HG03378 (cell line): ENCODE measurements around the gene SIGLEC15.
"Not testable (repeated sequence)": the region's sequence is repeated elsewhere in the genome, so short reads cannot be mapped to it uniquely, and the experiment has no call there.

Experiments used
- ATAC-seq: cut with Tn5 transposase; IDR thresholded peaks from one replicate; pipeline ENCODE4 v1.9.1; 2021; ENCODE audit warnings: mild to moderate bottlenecking, moderate library complexity; ENCODE audit not compliant: unreplicated experiment

The SIGLEC15 gene

DNA sequence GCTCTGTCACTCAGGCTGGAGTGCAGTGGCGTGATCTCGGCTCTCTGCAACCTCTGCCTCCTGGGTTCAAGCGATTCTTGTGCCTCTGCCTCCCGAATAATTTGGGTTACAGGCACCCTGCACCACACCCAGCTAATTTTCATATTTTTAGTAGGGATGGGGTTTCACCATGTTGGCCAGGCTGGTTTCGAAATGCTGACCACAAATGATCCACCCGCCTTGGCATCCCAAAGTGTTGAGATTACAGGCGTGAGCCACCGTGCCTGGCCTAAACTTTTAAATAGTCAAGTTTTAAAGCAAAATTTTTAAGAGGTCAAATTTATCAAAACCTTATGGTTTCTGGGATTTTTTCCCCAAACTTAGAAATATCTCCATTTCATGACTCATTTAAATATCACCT lies 6.7 kb upstream of the SIGLEC15 start:
- not testable (repeated sequence) for ATAC-seq

DNA sequence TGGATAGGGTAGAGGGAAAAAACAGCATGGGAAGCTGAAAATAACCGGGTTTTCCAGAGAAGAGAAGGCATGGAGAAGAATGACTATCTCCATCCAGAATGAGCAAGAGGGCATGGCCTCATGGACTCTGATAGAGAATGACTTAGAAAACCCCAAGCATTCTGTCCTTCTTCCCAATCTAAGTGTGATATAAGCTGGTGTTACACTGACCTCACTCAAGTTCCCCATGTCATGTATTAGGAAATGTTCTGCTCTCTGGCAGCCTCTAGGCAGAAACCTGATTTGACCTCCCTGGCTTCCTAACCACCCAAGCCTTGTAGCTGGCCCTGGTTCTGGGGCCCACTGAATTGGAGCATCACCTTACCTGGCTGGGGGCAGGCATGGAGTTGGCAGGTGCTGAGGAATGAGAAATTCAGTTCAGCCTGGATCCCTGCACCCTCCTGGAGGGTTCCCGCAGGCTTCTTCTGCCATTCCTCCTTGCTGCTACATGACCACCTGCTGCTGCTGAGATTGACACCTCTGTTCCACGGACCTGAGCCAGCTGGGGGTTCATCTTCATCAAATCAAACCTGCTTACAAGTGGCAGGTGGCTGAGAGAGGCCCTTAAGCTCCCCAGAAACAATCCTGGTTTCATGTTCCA lies 5.2 kb upstream of the SIGLEC15 start:
- ATAC-seq: no peak

DNA sequence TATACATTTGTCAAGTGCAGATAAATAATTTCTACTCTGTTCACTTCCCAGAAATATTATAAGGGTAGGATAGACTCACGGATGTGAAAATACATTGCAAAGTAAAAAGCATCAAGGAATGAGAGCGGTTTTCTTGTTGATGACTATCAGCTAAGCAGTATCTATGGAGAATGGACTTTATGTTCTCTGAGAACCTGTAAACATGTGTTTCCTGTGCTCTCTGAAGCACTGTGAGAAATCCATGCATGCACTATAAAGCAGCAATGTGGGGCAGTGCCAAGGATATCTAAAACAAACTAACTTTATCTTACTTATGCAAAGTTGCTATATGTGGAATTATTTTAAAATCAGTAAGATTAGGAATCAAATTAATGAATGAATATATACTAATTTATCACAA lies 4.4 kb upstream of the SIGLEC15 start:
- ATAC-seq: no peak

DNA sequence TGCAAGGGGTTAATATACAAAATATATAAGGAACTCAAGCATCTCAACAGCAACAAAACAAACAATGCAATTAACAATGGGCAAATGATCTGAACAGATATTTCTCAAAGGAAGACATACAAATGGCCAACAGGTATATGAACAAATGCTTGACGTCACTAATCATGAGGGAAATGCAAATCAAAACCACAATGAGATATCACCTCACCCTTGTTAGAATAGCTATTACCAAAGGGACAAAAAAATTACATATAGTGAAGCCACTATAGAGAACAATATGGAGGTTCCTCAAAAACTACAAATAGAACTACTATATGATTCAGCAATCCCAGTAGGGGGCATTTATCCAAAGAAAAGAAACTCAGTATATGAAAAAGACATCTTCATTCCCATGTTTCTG lies 3.8 kb upstream of the SIGLEC15 start:
- ATAC-seq: no peak

DNA sequence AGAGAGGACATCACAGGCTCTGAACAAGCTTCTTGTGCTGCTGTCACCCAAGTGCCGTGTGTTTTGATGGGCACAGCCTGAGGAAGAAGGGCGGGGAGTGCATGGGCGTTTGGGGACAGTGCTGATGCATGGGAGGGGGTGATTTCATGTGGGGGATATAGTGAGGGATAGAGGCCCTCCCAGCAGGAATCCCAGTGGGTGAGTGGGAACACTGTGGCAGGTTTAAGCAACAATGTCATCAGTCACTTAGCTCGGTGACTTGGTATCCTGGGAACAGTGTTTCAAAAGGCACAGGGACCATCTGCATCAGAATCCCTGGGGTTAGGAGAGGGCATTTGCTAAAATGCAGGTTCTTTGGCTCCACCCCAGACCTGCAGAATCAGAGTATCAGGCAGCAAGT lies 609 bp downstream of the SIGLEC15 start:
- no peak for ATAC-seq

DNA sequence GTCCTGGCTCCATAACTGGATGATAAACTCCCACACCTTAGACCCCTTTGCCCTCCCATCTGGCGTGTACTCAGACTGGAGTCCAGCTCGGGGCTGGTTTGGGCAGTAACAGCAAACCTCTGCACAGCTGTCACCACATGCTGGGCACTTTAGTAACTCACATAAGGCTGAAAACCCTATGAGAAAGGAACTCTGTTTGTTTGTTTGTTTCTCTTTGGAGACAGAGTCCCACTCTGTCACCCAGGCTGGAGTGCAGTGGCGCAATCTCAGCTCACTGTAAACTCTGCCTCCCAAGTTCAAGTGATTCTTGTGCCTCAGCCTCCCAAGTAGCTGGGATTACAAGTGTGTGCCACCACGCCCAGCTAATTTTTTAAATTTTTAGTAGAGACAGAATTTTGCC lies 1.2 kb downstream of the SIGLEC15 start:
- ATAC-seq: not testable (repeated sequence)

DNA sequence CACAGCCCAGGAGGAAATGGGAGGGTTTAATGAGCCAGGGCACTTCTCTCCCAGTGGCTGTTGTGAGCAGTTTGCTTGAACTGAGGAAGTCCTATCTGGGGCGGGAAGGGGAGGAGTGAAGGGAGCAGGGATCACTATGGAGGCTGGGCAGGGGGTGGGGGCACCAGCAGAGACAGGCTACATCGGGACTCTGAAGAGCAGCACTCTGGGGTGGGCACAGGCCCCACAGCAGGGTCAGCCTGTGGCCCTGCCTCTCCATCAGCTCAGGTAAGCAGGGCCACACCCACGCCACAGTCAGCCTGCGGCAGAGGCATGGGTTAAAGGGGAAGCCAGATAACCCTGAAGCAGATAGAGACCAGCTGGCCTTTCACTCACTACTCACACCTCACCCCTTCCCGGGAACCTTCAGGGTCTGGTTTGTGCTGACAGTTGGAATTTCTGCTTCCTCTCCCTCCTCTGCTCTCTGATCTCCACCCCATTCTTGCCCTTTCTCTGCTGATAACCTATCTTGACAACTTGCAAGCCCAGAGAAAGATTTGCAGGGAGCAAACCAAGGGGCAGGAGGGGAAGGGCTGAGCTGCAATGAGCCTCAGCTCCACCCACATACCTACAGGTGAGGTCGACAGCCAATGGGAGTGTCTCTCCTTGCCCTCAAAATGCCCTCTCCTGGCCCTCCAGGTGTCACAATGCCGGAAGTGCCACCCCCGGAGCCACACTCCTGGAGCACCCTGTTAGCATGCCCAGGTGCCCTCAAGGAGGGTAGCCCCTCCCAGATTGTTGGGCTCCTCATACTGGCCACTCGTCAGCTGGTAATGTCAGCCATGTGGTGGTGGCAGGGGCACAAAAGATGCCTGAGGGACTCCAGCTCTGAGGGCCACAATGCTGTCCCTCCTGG lies 3.7 kb downstream of the SIGLEC15 start:
- ATAC-seq: no peak

DNA sequence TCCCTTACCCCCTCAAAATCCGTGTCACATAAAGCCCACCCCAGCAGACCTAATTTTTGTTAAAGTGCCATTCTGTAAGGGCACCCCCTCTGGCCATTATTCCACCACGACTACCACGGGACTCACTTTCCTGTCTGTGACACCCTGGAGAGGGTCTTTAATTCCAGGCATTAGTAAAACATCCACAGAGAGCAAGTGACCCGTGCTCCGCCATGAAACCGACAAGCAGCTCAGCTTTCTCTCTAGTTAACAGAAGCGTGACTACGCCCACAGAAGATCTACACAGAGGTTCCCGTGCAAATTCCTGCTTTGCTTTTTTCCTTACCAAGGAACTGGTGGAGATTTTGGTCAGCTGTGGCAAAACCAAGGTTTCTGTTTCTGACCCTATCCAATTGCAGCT lies 4.4 kb downstream of the SIGLEC15 start:
- ATAC-seq: no peak

DNA sequence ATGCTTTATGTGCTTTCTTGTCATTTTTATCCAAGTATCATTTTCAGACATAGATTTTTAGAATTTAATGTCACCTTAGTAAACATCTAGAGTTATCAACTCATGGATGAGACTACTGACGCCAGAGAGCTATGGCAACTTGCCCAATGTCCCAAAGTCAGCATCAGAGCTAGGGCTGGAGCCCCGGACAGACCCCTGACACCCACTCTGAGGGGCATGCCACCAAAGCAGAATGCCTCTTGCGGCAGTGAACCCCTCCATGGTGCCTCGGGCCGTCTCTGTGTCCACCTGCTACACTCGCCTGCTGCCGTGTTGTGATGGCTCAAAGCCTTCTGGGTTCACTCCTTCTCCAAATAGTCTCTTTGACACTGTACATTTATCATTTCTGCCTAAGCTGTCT lies 5.4 kb downstream of the SIGLEC15 start:
- ATAC-seq: no peak

DNA sequence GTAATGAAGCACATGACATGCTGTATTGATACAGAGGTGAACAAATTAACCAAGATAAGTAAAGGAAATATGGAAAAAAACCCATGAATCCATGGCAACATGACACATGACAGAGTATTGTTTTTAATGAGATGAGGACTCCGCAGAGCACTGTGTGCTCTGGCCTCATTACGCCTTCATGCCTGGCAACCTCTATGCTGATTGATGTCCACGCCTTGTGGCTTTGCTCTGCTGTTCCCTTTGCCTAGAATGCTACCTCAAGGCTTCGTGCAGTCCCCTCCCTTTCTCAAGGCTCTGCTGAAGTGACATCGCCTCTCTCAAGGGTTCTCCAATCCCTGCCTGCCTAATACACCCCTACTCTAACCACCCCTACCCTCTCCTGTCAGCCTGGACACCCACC lies 8.4 kb downstream of the SIGLEC15 start:
- no peak for ATAC-seq

DNA sequence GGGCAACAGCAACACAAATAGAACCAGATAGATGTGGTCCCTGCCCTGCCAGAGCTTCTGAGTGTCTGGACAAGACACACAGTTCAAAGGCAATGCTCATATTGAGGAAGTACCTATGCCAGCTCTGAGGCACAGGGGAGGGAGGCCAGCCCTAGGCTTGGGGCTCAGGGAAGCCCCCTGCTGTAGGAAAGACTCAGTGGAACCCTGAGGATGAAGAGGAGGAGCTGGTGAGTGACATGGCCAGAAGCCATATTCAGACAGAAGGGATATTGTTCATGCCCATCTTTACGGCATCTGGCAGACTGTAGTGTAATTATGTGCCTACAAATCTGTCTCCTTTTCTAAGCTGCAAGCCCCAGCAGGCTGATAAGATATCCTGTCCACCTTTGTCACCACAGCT lies 8.8 kb downstream of the SIGLEC15 start:
- no peak for ATAC-seq

DNA sequence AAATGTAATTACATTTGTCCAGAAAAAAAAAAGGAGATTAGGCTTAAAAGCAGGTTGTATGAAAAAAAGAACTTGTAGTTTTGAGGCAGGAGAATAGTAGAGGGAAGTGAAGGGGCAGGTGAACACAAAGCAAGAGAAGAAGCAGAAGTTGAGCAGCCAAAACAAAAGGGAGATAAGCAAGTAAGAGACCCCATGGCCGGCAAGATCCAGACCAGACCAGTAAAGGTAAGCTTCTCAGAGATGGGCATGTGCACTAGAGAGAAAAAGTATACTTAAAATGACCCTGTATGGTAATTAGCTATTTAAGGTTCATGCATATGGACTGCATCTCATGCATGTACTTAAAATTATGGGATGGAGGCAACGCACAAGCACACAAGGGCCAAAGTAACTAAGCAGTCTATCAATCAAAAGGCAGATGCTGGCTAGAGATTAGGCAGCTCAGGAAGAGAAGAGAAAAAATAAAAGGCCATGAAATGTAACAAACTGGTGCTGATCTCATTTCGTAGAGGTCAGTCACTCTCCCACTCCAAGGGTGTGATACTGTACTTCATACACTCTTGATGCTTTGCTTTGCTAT lies 9.7 kb downstream of the SIGLEC15 start:
- no peak for ATAC-seq

DNA sequence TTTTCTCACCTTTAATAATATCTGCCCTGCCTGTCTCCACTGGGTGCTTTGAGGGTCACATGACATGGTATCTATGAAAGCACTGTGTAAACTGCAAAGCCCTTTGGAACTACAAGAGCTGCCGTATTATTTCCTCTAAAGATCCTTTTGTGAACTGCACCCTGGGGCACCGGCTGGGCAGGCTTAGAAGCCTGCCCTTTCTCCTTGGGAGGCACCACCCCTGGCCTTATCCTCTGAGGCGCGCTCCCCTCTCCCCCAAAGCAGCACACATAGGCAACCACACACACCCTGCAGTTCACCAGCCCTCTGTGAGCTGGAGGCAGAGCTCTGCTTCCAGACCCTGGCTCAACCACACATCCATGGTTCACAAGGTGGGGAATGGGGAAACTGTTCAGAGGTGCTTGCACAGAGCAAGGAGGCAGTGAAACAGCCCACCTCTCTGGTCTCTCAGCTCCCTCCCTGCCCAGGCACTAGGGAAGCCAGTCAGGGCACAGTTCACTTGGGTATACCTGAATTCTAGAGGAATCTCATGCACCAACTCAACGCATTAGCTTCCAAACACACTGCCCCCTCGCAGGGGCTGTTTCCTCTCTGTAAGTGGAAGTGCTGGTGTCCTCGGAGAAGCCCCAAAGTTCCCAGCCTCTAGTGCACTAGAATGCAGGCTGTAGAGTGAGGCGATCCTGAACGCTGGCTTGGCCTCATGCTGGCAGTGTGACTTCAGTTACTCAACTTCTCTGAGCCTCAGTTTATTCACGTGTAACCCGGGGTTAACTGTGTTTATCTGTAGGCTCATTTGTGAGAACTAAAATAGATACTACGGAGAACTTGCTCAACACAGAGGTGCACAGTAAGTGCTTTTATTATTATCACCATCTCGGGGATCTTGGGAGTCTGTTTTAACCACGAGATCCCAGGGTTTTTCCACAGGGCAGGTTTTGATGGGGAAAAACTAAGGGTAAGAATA lies 11.0 kb downstream of the SIGLEC15 start:
- no peak for ATAC-seq

DNA sequence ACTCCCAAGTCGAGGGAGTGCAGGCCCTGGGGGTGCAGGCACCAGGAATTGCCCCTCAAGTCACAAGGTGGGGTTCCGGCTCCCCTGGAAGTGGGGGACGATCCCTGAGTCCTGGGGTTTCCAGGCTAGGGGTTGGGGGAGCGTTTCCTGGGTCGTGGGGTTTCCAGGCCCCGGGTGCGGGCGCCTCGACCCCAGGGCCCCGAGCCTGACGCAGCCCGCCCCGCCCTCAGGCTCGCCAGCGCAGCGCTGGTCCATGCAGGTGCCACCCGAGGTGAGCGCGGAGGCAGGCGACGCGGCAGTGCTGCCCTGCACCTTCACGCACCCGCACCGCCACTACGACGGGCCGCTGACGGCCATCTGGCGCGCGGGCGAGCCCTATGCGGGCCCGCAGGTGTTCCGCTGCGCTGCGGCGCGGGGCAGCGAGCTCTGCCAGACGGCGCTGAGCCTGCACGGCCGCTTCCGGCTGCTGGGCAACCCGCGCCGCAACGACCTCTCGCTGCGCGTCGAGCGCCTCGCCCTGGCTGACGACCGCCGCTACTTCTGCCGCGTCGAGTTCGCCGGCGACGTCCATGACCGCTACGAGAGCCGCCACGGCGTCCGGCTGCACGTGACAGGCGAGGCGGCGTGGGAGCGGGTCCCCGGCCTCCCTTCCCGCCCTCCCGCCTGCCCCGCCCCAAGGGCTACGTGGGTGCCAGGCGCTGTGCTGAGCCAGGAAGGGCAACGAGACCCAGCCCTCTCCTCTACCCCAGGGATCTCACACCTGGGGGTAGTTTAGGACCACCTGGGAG lies 12.0 kb downstream of the SIGLEC15 start:
- ATAC-seq: no peak

DNA sequence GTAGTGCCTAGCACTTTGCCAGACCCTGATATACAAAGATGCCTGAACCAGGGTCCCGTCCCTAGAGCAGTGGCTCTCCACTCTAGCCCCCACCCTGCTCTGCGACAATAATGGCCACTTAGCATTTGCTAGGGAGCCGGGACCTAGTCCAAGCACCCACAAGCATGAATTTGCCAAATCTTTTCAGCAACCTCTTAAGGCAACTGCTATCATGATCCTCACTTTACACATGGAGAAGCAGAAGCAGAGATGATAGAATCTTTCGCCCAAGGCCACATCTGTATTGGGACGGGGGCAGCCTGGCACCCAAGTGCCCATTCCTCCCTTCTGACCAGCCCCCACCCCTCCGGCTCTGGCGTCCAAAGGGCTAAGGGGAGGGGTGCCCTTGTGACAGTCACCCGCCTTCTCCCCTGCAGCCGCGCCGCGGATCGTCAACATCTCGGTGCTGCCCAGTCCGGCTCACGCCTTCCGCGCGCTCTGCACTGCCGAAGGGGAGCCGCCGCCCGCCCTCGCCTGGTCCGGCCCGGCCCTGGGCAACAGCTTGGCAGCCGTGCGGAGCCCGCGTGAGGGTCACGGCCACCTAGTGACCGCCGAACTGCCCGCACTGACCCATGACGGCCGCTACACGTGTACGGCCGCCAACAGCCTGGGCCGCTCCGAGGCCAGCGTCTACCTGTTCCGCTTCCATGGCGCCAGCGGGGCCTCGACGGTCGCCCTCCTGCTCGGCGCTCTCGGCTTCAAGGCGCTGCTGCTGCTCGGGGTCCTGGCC lies 13.0 kb downstream of the SIGLEC15 start:
- no peak for ATAC-seq

DNA sequence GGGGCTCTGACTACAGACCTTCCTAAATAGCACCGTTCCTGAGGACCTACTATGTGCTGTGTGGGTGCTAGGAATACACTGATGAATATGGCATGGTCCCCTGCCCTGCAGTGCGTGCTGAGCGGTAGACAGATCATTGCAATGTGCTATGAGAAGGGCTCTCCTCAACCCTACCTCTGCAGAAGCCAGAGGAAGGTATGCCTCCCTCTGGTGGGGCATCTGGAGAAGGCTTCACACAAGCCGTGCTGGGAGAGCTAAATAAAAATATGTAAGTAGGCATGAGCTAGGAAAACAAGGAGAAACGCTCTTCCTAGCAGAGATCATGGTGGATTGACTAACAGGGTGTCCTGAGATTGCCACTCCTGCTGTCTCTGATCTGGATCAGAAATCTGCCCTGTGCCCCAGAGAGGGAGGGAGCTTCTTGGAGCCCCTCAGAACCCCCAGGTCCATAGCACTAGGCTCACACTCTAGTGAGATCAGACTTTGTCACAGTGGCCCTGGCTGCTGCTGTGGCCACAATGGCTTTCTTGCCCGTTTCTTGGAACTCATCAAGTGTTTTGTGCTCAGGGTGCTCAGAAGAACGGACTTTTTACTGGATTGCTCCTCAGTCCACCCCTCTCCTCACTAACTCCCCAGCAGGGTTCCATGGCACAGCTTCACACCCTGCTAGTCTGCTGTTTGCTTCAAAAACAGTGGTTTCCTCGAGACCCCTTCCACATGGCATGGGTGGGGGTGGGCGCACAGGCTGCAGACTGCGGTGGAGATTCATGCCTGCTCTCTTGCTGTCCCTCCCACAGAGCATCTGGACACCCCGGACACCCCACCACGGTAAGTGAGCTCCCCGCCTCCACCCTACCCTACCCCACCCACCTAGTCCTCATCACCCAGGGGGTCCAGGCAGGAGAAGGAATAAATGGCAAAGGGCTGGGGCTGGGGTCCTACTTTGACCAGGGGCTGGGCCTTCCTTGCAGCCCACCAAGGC lies 14.2 kb downstream of the SIGLEC15 start:
- ATAC-seq: no peak

DNA sequence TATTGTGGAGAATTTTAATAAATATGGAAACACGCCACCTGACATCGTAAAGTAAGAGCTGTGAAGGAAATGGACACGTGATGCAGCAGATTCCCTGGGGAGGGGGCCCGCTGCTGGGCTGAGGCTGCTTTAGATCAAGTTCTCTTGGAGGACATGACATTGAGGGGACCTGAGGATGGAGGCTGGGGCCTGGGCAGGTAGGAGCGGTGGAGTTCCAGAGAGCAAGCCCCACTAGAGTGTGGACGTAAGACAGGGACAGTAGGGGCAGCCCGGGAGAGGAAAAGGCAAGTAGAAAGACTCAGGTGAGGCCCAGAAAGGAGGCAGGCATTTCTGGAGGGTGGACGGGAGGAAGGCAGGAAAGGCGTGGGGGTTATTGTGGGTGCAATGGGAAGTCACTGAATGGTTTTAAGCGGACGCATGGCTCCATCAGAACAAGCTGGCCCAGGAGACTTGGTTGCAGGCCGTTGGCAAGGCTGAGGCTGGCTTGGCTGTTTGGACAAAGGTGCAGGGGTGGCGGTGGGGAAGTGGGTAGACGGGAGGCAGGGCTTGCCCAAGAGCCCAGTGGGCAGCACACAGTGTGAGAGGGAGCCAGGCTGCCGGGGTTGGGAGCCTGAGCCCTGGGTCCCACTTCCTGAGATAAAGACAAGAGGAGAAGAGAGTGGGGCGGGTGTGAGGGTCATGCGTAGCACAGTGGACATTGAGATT lies 15.7 kb downstream of the SIGLEC15 start:
- ATAC-seq: no peak
